ENCODE measurements around the gene SYT2.

SYT2 gene

GRCh38 chr1:202703191-202703590, 7.1 kb downstream of the SYT2 start:
- no peak for DNase-seq

GRCh38 chr1:202702088-202702487, 8.2 kb downstream of the SYT2 start:
- DNase-seq = no peak

DNA sequence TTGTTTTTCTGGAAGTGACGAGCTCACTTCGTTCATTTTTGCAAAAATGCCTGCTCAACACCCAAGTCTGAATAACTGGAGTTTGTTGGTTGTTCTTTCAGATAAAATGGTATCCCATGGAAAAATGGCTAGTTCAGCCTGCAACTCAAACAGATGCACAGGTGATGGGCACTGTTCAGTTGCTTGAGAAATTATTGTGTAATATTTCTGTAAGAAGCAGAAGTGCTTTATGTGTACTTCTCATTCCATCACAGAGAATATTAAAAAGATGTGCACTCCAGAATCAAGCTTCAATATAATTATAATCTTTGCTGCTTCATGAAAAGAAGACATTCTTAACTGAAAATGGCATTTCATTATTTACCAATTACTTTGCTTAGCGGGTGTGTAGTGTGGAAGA, 9.1 kb downstream of the SYT2 start:
- no peak for DNase-seq

DNA sequence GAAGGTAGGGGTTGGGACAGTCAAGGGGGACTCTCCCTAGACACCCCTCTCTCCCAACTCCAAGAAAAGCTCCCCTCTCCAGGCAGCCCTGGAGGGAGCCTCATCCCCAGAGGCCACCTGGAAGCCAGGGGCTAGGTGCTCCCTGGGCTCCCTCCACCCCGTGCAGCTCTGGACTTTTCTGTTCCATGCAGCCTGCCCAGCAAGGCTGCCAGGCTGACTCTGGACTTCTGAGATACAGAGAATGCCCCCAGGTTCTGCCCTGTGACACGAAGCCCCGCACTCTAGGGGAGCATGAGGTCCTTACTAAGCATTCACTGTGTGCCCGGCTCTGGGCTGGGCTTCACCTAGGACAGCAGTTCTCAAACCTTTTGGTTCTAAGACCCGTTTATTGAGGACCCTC, 10.2 kb downstream of the SYT2 start:
- DNase-seq = no peak

DNA sequence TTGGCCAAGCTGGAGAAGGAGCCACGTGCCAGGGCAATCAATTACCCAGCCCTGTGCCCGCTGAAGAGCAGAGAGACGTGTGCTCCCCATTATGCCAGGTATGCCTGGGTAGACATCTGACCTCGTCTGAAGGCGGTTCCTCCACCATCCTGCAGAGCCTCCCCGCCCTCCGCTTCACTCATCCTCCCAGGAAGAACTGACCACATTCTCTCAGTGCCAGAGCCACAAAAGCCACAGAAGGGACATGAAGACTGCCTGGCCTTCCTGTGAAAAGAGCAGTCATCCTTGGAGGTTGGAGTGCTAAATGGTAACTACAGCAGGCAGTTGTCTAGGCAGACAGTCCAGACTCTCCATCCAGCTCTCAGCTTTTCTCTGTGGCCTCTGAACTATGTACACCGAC, 12.0 kb downstream of the SYT2 start:
- peak; percentile 37 for DNase-seq

- DNase-seq = no peak
Measured at GRCh38 chr1:202697038-202697437, 13.2 kb downstream of the SYT2 start.

GRCh38 chr1:202694314-202694713, 15.9 kb downstream of the SYT2 start:
- no peak for DNase-seq

- DNase-seq = peak; percentile 77
Measured at GRCh38 chr1:202692959-202693555, 17.2 kb downstream of the SYT2 start.

DNA sequence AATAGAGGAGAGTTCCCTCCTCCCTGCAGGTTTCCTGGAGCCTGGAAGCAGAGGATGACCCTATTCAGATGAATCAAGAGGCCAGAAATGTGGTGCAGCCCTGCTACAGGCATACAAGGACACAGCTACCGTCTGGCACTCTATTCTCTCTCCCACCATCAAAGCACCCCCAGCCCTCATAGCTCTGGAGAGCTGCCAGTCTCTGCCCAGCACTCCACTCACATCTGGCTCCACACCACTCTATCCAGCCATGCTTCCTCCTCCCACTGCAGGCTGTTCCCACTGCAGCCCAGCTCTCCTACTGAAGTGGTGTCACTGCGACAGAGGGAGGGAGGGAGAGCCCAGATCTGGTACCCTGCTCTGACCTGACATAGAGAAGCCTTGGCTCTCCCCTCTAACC, 18.4 kb downstream of the SYT2 start:
- DNase-seq = no peak

- DNase-seq = no peak
Measured at GRCh38 chr1:202689493-202690342, 20.5 kb downstream of the SYT2 start.

- DNase-seq = no peak
Measured at GRCh38 chr1:202689082-202689481, 21.2 kb downstream of the SYT2 start.

GRCh38 chr1:202688401-202688800, 21.9 kb downstream of the SYT2 start:
- no peak for DNase-seq

GRCh38 chr1:202687798-202688197, 22.5 kb downstream of the SYT2 start:
- no peak for DNase-seq

GRCh38 chr1:202687370-202687769, 22.9 kb downstream of the SYT2 start:
- DNase-seq = no peak

DNA sequence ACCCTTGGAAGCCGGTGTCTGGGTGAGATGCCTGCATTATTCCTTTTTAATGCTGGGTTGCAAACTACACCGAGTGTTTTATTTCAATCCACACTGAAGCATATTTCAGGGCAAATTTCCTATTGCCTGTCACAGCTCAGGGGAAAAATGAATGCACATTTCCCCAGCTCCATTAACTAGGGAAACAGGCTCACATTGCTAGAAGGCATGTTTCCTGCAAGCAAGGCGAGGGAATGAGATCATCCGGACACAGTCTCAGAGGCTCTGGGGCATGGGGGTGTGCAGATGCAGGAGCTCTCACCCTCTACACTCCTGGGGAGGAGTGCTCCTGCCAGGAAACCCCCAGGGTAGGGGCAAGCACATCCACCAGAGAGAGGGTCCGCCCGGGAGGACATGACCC, 24.6 kb downstream of the SYT2 start:
- DNase-seq = no peak

DNA sequence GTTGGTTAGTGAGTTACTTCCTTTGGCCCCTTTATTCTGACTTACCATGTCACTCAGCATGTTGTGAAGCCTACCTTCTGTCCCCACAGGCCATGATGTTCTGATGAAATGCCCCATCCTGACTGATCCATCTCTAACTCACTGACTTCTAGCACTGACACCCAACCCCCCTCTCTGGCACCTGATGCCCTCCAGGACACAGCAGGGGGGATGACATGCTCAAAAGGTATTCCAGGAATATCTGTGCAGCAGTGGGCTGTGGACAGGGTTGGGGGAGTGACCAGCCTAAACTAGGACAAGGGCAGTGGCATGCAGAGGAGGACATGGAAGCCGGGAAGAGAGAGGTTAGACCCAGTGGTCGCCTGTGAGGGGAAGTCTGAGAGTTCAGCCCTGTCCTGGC, 25.5 kb downstream of the SYT2 start:
- no peak for DNase-seq

DNA sequence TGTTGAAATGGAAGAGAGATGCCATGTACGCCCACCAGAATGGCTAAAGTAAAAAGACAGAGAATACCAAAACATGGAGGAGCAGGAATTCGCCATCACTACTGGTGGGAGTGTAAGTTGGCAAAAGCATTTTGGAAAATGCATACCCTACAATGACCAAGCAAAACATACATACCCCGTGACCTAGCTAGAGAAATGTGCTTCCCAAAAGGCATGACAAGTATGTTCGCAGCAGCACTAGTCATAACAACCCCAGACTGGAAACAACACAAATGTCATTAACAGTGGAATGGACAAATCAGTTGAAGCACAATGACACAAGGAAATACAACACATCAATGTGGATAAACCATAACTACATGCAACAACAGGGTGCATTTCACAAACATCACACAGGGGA, 27.2 kb downstream of the SYT2 start:
- DNase-seq = no peak

DNA sequence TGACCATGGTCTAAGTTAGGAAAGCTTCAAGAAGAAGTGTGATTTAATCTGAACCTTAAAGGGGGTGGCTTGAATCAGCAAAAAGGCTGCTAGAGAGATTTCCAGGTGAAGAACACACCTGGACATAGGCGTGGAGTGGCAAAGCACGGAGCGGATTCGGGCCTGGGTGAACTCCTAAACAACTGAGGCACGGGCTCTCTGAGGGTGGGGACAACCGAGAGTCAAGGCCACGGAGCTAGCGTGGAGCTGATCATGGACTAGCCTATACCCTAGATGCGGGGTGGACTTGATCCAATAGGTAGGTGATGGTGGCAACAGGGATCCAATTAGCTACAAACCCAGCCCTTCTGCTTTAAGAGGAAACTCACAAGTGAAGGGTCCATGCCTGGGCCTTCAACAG, 27.8 kb downstream of the SYT2 start:
- DNase-seq = no peak

- DNase-seq = no peak
Measured at GRCh38 chr1:202681736-202682420, 28.4 kb downstream of the SYT2 start.

- no peak for DNase-seq
Measured at GRCh38 chr1:202680586-202681352, 29.5 kb downstream of the SYT2 start.

DNA sequence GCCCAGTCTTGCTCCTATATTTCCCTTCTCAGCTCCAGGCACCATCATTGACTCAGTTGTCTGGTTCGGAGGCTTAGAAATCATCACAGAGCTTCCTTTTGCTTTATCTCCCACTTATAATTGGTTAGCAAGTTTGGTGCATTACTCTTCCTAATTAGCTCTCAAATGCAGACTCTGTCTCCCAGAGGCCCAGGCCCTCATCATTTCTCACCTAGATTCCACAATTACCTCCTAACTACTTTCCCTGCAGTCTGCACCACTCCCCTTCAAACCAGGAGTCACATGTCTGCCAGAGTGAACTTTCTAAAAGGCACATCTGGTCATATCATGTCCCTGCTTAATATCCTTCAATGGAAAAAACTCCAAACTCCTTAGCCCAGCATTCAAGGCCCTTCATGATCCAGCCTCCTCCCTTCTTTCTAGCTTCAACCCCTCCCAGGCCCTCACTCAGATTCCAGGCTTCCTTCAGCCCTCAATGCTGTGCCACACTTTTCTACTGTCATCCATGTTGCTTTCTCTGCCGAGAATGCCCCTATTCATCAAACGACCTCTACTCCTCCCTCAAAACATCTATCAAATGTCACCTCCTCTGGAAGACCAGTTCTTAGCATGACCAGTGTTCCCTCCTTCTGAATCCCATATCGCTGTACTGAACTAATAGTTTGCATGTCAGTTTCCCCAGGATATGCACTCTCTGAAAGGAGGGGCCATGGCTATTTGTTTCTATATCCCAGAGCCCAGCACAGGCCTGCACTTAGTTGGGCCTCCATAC, 30.7 kb downstream of the SYT2 start:
- DNase-seq = no peak

DNA sequence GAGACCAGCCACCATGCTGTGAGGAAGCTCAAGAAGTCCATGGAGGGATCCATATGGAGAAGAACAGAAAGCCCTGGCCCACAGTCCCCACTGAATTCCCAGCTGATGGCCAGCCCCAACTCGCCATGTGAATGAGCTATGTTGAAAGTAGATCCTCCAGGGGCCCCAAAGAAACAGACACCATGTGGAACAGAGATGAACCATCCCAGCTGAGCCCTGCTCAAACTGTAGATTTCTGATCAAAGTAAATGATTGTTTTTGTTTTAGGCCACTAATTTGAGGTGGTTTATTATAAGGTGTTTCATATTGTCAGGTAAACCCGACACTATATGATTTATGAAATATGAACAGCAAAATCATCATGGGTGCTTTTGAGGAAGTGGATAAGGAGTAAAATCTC, 32.8 kb downstream of the SYT2 start:
- DNase-seq = no peak

DNA sequence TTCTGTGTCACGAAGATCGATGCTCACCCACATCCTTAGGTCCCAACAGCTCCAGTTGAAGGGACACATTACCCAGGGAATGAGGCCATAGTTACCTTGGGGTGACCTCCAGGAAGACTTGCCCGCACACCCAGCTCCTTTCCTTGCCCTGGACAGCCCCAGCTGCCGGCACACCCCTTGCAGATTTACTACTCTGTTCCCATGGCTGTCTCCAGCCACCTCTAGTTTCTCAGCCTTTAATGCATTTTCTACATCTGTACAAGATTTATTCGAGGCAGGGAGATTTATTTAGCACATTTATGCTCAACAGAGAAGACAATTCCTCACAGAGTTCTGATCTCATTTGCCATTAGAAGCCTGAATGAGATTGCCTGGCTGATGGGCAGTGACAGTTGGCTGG, 36.7 kb downstream of the SYT2 start:
- DNase-seq = no peak
